ENCODE measurements around the gene PPFIBP1.

The PPFIBP1 gene

DNA sequence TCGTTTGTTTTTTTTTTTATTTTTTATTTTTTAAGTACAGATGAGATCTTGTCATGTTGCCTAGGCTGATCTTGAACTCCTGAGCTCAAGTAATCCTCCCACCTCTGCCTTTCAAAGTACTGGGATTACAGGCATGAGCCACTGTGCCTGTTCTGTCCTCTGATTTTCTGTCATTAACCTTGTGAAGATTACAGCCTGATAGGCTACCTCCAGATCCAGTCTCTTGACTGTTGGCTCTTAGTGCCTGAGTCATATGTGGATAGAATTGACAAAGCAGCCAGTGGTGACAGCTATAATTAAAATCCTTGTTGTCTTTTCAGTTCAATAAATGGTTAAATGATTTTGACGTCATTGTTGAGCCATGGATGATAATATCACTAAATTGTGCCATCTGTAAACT lies 151.0 kb downstream of the PPFIBP1 start:
- H3K4me3 ChIP-seq (ENCODE audit: low read depth, low read length), result no peak overlapping the region
- no peak for TF ChIP-seq CTCF (conservative IDR thresholded peaks at IDR 0.05; ENCODE audit: low read depth, low read length)
- no peak for DNase-seq (ENCODE audit: low read depth)

GRCh38 chr12:27680619-27681018 lies 156.6 kb downstream of the PPFIBP1 start:
- no peak overlapping the region for H3K4me3 ChIP-seq (ENCODE audit: low read depth, low read length)
- DNase-seq (ENCODE audit: low read depth), result no peak
- TF ChIP-seq CTCF (conservative IDR thresholded peaks at IDR 0.05; ENCODE audit: low read depth, low read length), result no peak

GRCh38 chr12:27682534-27682933 lies 158.5 kb downstream of the PPFIBP1 start:
- no peak overlapping the region for H3K4me3 ChIP-seq (ENCODE audit: low read depth, low read length)
- TF ChIP-seq CTCF (conservative IDR thresholded peaks at IDR 0.05; ENCODE audit: low read depth, low read length), result no peak
- DNase-seq (ENCODE audit: low read depth), result peak; percentile 47

GRCh38 chr12:27685274-27685673 lies 161.3 kb downstream of the PPFIBP1 start:
- TF ChIP-seq CTCF (conservative IDR thresholded peaks at IDR 0.05; ENCODE audit: low read depth, low read length), result no peak
- no peak for DNase-seq (ENCODE audit: low read depth)
- no peak overlapping the region for H3K4me3 ChIP-seq (ENCODE audit: low read depth, low read length)

GRCh38 chr12:27686147-27686546 lies 162.1 kb downstream of the PPFIBP1 start:
- TF ChIP-seq CTCF (conservative IDR thresholded peaks at IDR 0.05; ENCODE audit: low read depth, low read length), result no peak
- no peak overlapping the region for H3K4me3 ChIP-seq (ENCODE audit: low read depth, low read length)
- no peak for DNase-seq (ENCODE audit: low read depth)

GRCh38 chr12:27688671-27689070 lies 164.7 kb downstream of the PPFIBP1 start:
- no peak overlapping the region for H3K4me3 ChIP-seq (ENCODE audit: low read depth, low read length)
- no peak for TF ChIP-seq CTCF (conservative IDR thresholded peaks at IDR 0.05; ENCODE audit: low read depth, low read length)
- no peak for DNase-seq (ENCODE audit: low read depth)

DNA sequence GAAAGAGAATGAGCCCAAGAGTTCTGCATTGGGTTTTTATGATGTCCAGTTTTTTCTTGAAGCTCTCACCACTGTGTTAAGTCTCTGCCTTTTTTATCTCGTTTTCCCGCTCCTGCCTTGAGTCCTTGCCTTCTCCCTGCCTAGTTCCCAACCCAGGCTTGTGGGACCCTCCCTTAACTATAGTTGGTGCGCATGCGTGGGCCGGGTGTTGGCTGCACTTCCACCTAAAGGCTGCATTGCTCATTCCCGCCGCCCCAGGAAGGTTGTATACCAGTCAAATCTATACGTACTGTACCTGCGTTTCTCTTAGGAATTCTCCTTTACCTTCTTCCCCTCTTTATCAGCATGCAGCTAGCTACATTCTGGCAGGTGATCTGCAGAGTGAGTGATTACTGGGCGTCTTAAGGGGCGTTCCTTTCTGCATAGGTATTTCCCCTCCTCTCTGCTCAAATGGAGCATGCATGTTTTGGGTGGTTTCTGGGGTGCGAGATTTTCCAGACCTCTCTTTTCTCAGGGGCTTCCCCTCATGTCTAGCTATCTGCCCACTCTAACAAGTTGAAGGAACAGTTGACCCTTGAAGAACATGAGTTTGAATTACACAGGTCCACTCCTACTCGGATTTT lies 165.7 kb downstream of the PPFIBP1 start:
- DNase-seq (ENCODE audit: low read depth), result no peak
- H3K4me3 ChIP-seq (ENCODE audit: low read depth, low read length), result no peak overlapping the region
- TF ChIP-seq CTCF (conservative IDR thresholded peaks at IDR 0.05; ENCODE audit: low read depth, low read length), result no peak
